Breast epithelium (tissue), 3 donors: ENCODE measurements around the gene TOR4A.

Source experiments
- POLR2A ChIP-seq: fragments of 450-650 bp; IDR thresholded peaks from one replicate; pipeline ENCODE4 v1.6.1; 2016; ENCODE audit warnings: antibody characterized with exemption, mild to moderate bottlenecking, moderate library complexity
- POLR2AphosphoS5 ChIP-seq, 3 donors: sonication (generic); formaldehyde crosslinking; IDR thresholded peaks; one replicate each; pipeline ENCODE4 v1.6.1; 2017; ENCODE audit warnings: antibody characterized with exemption in 3 of 3
- TF ChIP-seq, protein P1 (sequence below), 3 donors: fragments of 450-650 bp; IDR thresholded peaks; one replicate each; pipeline ENCODE4 v1.5.1; 2016 to 2017; ENCODE audit warnings: antibody characterized with exemption in 3 of 3, mild to moderate bottlenecking in 3 of 3, moderate library complexity in 3 of 3

GRCh38 chr9:137231372-137232039 lies 46.0 kb upstream of the TOR4A start:
- TF ChIP-seq POLR2A (no peak), POLR2AphosphoS5 (IDR thresholded peaks at IDR 0.05) (no peak)
- TF ChIP-seq, protein P1, sequence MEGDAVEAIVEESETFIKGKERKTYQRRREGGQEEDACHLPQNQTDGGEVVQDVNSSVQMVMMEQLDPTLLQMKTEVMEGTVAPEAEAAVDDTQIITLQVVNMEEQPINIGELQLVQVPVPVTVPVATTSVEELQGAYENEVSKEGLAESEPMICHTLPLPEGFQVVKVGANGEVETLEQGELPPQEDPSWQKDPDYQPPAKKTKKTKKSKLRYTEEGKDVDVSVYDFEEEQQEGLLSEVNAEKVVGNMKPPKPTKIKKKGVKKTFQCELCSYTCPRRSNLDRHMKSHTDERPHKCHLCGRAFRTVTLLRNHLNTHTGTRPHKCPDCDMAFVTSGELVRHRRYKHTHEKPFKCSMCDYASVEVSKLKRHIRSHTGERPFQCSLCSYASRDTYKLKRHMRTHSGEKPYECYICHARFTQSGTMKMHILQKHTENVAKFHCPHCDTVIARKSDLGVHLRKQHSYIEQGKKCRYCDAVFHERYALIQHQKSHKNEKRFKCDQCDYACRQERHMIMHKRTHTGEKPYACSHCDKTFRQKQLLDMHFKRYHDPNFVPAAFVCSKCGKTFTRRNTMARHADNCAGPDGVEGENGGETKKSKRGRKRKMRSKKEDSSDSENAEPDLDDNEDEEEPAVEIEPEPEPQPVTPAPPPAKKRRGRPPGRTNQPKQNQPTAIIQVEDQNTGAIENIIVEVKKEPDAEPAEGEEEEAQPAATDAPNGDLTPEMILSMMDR (IDR thresholded peaks at IDR 0.05) = no peak
